NCI-H2196 (cell line): ENCODE data around the gene RPL21.
"Not testable (repeated sequence)": the region's sequence is repeated elsewhere in the genome, so short reads cannot be mapped to it uniquely, and the experiment has no call there.

Source experiments
- DNase-seq: peaks from one replicate; lab custom pipeline; 2025; ENCODE audit not compliant: unreplicated experiment; lab: John Stamatoyannopoulos, UW

The RPL21 gene

DNA sequence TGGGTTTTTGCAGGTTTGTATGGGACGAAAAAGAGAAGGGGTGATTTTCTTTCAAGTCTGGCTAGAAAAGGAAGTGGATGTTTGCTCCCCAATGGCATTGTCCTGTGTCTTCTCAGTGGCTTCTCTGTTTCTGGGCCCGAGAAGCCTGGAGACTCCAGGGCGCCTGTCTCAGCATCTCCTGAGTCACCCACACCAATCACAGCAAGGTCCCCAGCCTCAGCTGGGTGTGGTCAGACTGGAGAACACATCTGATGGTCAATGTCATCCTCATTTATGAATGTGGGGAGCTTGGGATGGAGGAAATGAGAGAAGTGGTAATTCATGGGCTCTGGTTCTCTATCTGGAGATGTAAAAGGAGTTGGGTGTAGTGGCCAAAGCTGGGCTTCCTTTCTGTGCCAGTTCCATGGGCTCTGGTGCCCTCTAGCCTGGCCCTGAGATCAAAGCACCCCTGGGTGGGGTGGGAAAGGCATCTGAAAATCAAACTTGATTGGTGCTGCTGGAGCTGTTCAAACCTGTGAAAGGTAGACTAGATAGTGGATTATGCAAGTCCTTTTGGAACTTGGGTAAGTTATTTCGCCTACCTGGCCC, 32.6 kb downstream of the RPL21 start:
- peak; percentile 7 for DNase-seq

DNA sequence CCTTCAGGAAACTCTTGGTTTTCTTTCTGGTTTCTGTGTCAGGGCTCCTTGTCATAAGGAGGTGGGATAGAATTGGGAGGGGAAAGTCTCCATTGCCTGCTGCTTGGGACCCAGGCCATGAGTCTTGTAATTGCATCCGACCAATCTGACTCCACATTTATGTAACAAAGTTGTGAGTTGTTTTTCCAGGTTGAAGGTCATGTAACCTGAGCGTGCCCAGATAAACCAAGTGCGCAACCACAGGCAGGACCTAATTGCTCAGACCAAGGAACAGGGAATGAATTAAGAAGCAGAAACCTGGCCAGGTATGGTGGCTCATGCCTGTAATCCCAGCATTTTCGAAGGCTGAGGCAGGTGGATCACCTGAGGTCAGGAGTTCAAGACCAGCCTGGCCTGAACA, 37.0 kb downstream of the RPL21 start:
- no peak for DNase-seq

DNA sequence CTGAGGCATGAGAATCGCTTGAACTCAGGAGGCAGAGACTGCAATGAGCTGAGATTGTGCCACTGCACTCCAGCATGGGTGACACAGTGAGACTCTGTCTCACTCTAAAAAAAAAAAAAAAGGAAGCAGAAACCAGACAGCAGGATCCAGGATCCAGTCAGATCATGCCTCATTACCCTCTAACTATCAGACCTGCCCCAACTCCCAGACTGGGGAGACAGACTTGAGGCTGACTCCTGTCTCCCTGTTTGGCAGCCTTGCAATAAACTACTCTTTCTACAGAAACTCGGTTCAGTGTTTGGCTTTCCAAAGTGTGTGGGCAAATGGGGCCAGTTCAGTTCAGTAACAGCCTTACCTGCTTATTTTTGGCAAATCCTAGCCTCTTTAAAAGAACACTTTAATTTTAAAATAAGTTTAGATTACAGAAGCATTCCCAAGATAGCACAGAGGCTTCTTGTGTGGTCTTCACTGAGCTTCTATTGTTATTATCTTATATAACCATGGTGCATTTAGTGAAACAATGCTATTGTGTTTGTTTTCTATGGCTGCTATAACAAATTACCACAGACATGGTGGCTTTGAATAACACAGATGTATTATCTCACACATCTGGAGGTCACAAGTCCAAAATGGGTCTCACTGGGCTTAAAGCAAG, 37.8 kb downstream of the RPL21 start:
- no peak for DNase-seq

DNA sequence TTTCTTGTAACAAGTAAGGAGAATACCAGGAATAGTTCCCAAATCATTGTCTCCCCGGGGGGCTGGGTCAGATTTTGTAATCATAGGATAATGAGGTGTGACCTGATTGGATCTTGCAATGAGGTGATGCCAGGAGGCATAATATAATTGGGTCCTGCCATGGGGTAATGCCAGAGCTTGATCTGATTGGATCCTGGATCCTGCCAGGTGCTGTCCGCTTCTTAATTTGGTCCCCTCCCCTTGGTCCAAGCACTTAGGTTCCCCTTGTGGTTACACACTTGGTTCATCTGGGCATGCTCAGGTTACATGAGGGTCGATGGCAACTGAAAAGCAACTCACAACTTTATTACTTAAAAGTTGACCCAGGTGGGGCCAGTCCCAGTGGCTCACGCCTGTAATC, 39.4 kb downstream of the RPL21 start:
- no peak for DNase-seq

GRCh38 chr13:27291967-27292366, 40.6 kb downstream of the RPL21 start:
- DNase-seq: not testable (repeated sequence)

DNA sequence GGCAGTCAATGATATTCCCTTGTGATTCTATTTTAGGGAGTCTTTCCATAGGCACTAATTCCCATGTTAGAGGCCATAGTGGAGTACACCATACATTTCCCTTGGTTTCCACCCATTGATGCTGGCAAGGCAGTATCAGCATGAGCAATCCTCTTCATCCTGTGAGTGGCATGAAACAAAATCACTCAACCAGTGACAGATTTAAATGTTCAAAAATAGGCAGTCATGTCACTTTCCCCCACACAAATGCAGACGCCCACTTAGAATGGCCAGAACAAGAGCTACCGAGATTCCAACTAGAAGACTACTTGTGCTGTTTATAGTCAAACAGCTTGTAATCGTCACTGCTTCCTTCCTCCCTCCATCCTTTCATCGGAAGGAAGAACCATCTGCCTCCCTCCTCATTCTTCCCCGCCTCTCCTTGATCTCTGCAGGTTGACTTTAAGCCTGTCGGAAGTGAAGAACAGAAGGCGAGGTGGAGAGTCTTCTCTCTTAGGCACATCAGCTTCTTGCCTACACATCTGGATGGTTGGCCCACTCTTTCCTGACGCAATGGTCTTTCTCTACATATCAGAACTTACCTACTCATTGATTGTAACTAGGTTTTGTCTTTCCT, 41.8 kb downstream of the RPL21 start:
- DNase-seq: no peak

DNA sequence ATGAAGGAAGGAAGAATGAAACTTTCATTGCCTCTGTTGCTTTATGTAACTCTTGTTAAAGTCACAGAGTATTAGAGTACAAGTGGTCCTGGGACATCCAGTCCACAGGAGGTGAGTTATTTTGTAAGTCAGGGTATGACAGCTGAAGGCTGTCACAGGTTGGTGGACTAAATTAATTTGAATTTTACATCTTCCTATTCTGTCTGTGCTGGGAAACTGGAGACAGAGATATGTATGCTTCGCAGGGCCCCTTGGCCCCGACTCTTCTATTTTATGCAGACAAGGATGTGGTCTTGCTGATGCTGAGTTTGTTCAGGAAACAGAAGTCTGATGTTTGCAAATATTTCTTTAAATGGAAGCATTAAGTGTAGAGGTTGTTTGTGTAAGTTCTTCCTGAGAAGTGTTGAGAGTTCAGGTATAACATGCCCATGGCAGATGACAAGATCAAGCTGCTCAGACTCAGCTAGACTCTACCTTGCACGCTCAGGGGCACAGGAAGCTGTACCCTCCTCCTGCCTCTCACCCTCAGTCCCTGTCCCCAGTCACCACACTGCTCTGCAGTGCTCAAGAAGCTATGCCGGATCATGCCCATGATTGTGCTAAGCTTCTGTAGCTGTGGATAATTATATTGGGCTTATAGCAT, 42.6 kb downstream of the RPL21 start:
- DNase-seq: no peak

DNA sequence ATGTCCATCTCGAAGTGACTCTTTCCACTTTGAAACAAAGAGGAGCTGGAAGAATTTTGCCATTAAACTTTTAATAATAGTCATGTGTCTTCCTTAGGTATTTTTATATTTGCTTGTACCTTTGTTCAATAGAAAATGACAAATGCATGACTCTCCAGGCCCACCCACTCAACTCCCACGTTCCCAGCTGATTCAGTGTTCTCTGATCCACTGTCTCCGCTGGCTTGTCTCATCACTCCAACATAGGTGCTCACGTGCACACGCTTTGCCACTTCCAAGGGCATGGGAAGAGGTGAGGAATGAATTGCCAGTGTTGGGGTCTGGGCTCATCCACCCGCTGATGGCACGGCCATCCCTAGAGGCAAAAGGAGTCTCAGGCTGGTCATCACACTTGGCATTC, 43.7 kb downstream of the RPL21 start:
- DNase-seq: no peak

DNA sequence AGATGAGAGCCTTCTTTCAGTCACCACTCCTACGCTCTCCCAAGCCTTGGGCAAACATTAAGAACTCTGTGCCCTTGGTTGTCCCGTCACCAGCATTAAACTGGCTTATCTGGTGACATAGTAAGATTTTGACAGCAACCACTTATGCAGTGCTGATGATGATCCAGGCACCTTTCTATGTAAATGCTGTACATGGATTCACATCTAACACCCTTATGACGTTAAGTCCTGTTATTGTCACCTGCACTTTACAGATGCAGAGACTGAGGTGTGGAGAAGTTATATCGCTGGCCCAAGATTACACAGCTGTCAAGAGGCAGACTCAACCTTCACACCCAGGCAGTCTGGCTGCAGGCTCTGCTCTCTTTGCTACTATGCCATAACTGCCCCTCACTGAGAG, 44.3 kb downstream of the RPL21 start:
- no peak for DNase-seq

DNA sequence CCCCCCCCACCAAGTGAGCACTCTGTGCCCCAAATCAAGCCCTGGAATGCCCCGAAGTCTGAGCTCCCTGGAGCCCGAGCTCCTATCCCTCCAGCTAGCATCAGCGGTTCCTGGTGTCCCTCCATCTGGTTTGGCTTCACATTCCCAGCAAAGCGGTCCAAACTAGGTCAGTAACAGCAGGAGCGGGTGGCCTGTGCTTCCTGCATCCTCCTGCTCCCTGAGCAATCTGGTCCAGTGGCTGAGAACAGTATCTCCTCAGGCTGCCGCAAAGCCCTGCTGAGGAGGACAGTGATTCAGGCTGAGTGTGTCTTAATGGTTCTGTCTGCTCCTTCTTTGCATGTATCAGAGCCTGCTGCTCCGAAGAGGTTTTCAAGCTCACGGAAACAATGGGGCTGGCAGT, 45.1 kb downstream of the RPL21 start:
- no peak for DNase-seq

GRCh38 chr13:27298849-27299248, 47.5 kb downstream of the RPL21 start:
- DNase-seq: no peak

- not testable (repeated sequence) for DNase-seq
Observed at GRCh38 chr13:27300406-27300805, 49.0 kb downstream of the RPL21 start.

GRCh38 chr13:27300941-27301586, 49.7 kb downstream of the RPL21 start:
- DNase-seq: no peak

DNA sequence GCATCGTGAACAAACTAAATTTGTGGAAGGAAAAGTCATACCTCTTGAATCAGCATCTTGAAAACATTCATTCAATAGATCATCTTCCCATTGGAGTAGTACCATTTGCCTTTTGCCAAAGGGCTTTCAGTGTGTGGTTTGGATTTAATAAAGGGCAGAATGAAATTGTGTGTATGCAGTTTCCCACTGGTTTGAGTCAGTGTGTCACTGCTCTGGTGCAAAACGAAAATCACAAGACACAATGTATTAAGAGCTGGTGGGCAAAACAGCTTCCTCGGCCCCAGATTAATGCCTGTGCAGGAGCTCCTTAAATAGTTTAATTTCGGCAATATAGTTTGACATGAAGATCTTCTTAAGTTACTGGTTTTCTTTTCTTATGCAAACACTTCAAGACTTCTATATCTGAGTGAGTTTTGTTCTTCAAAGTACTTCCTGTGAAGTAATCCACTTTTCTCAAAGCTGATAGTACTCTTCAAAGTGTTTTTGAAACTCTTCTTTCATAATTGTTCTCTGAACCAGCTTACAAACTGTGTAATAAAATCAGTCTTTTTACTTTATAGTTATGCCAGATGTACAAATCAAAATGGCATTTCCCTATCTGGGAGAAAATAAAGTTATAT, 51.4 kb downstream of the RPL21 start:
- no peak for DNase-seq

GRCh38 chr13:27304099-27304498, 52.7 kb downstream of the RPL21 start:
- no peak for DNase-seq

GRCh38 chr13:27304611-27305010, 53.3 kb downstream of the RPL21 start:
- DNase-seq: no peak
